Measurements from ENCODE around the gene RASL12.
A peak's percentile ranks its signal among the peaks of the same experiment; 100 is the strongest.
"Not testable (repeated sequence)": the region's sequence is repeated elsewhere in the genome, so short reads cannot be mapped to it uniquely, and the experiment has no call there.

The RASL12 gene

GRCh38 chr15:65067645-65068402 is at the start of gene RASL12:
Gene RASL12 (minus strand): TSS chr15:65067991. CDS start chr15:65067835, 156 bp downstream.
- peak; percentile 74 for DNase-seq (ENCODE audit: low spot score)

- DNase-seq (ENCODE audit: low spot score): no peak
Observed at GRCh38 chr15:65115542-65115941, 47.8 kb upstream of the RASL12 start.

- no peak for DNase-seq (ENCODE audit: low spot score)
Observed at GRCh38 chr15:65115086-65115485, 47.3 kb upstream of the RASL12 start, which contains the start of gene UBAP1L. Gene UBAP1L (minus strand): TSS chr15:65115200. CDS start chr15:65106215, 8,985 bp downstream.

GRCh38 chr15:65110676-65111292 is 43.0 kb upstream of the RASL12 start:
- DNase-seq (ENCODE audit: low spot score): no peak

- no peak for DNase-seq (ENCODE audit: low spot score)
Observed at GRCh38 chr15:65106011-65106590, 38.3 kb upstream of the RASL12 start.

GRCh38 chr15:65105038-65105437 is 37.2 kb upstream of the RASL12 start:
- no peak for DNase-seq (ENCODE audit: low spot score)

GRCh38 chr15:65102912-65103311 is 35.1 kb upstream of the RASL12 start:
- DNase-seq (ENCODE audit: low spot score): no peak

GRCh38 chr15:65101891-65102708 is 34.3 kb upstream of the RASL12 start:
- DNase-seq (ENCODE audit: low spot score): peak; percentile 75

GRCh38 chr15:65101411-65101890 is 33.7 kb upstream of the RASL12 start:
- peak; percentile 88 for DNase-seq (ENCODE audit: low spot score)

- no peak for DNase-seq (ENCODE audit: low spot score)
Observed at GRCh38 chr15:65100442-65100841, 32.7 kb upstream of the RASL12 start.

GRCh38 chr15:65099801-65100200 is 32.0 kb upstream of the RASL12 start:
- DNase-seq (ENCODE audit: low spot score): not testable (repeated sequence)

GRCh38 chr15:65099336-65099735 is 31.5 kb upstream of the RASL12 start:
- DNase-seq (ENCODE audit: low spot score): no peak

- DNase-seq (ENCODE audit: low spot score): no peak
Observed at GRCh38 chr15:65097651-65098263, 30.0 kb upstream of the RASL12 start.

- no peak for DNase-seq (ENCODE audit: low spot score)
Observed at GRCh38 chr15:65096481-65097385, 28.9 kb upstream of the RASL12 start.

- DNase-seq (ENCODE audit: low spot score): no peak
Observed at GRCh38 chr15:65095747-65096104, 27.9 kb upstream of the RASL12 start.

GRCh38 chr15:65095011-65095746 is 27.4 kb upstream of the RASL12 start:
- no peak for DNase-seq (ENCODE audit: low spot score)

- no peak for DNase-seq (ENCODE audit: low spot score)
Observed at GRCh38 chr15:65094294-65094995, 26.7 kb upstream of the RASL12 start.

GRCh38 chr15:65093793-65094170 is 26.0 kb upstream of the RASL12 start:
- DNase-seq (ENCODE audit: low spot score): not testable (repeated sequence)

All from ecto neural progenitor cell (in vitro differentiated cells).